Caco-2 (cell line): ENCODE measurements around the gene BTBD7. TPM values are rescaled to one million over a fixed set of nuclear protein-coding genes. Genes with fewer than 3 reads are reported as not detected.

Experiments
- BruUV-seq: library from RNA; stranded (reverse); fragments of 400-500 nt; replicated peaks from 2 replicates; lab custom pipeline; 2021; lab: Mats Ljungman, UMichigan
- CTCF ChIA-PET: fragments of 300-600 bp; sonication (Branson Sonifier 250); formaldehyde crosslinking; loops from one replicate; lab custom pipeline; 2022; ENCODE audit warnings: antibody characterized with exemption; lab: Charles Lee
- POLR2A ChIA-PET: fragments of 300-600 bp; sonication (Branson Sonifier 250); formaldehyde crosslinking; loops from one replicate; lab custom pipeline; 2022; ENCODE audit warnings: antibody characterized with exemption; lab: Charles Lee
- DNase-seq, 2 experiments: peaks; one replicate each; pipeline versions ENCODE4 v3.0.0 to v3.0.0-alpha.2; 2020 to 2022
- H3K27me3 ChIP-seq: replicated peaks from 2 replicates; pipeline ENCODE4 v1.6.0; 2011; ENCODE audit warnings: low read length; ENCODE audit not compliant: control insufficient read depth, insufficient read depth
- H3K36me3 ChIP-seq: 2 replicates; pipeline ENCODE4 v1.5.1; 2011; ENCODE audit warnings: low read length; ENCODE audit not compliant: control insufficient read depth, insufficient read depth
- H3K4me1 ChIP-seq: fragments of 250-450 bp; sonication (Bioruptor Pico); 2 replicates; pipeline ENCODE4 v1.5.1; 2020; ENCODE audit warnings: mild to moderate bottlenecking
- H3K4me3 ChIP-seq: 2 replicates; pipeline ENCODE4 v1.5.1; 2011; ENCODE audit warnings: low read depth, mild to moderate bottlenecking, control low read depth, low read length
- H3K9me3 ChIP-seq: fragments of 250-450 bp; sonication (Bioruptor Pico); 2 replicates; pipeline ENCODE4 v1.5.1; 2020; ENCODE audit warnings: mild to moderate bottlenecking, moderate library complexity
- H3K27ac Mint-ChIP-seq: one replicate; pipeline ENCODE4 v1.8.0; 2022; ENCODE audit warnings: mixed read lengths; ENCODE audit not compliant: unreplicated experiment
- H3K27me3 Mint-ChIP-seq: one replicate; pipeline ENCODE4 v1.8.0; 2022; ENCODE audit warnings: mixed read lengths; ENCODE audit not compliant: insufficient read depth, unreplicated experiment
- H3K36me3 Mint-ChIP-seq: one replicate; pipeline ENCODE4 v1.8.0; 2022; ENCODE audit warnings: mild to moderate bottlenecking, mixed read lengths; ENCODE audit not compliant: insufficient read depth, unreplicated experiment
- H3K4me1 Mint-ChIP-seq: one replicate; pipeline ENCODE4 v1.8.0; 2022; ENCODE audit warnings: low read depth, mixed read lengths; ENCODE audit not compliant: unreplicated experiment
- H3K4me3 Mint-ChIP-seq: one replicate; pipeline ENCODE4 v1.8.0; 2022; ENCODE audit warnings: mild to moderate bottlenecking, moderate library complexity, mixed read lengths; ENCODE audit not compliant: unreplicated experiment
- H3K9me3 Mint-ChIP-seq: one replicate; pipeline ENCODE4 v1.8.0; 2022; ENCODE audit warnings: mixed read lengths; ENCODE audit not compliant: unreplicated experiment
- intact Hi-C: fragments of 100-400 bp; cut with micrococcal nuclease; formaldehyde crosslinking; loops from one replicate; pipeline ENCODE4 v1.10.0; 2022; ENCODE audit not compliant: unreplicated experiment
- total RNA-seq: library from RNA; stranded (reverse); gene quantifications from 2 replicates; pipeline ENCODE4 v1.2.3, GENCODE V29; 2022
- TF ChIP-seq, protein P1 (sequence below), 2 experiments: fragments of 200-600 bp in 1 of 2; IDR thresholded peaks; 1 replicate in 1 of 2; 2 replicates in 1 of 2; pipeline versions ENCODE4 v1.5.1 to v1.8.0; 2011 to 2022; ENCODE audit warnings: antibody characterized with exemption in 1 of 2, control low read depth in 1 of 2, inconsistent platforms in 1 of 2, low read depth in 1 of 2, low read length in 1 of 2, mild to moderate bottlenecking in 1 of 2, moderate library complexity in 1 of 2; ENCODE audit not compliant: insufficient read depth in 1 of 2, severe bottlenecking in 1 of 2, unreplicated experiment in 1 of 2

The BTBD7 gene
- total RNA-seq, 1 experiment from 2014 or later = 32.2 TPM

- H3K9me3 ChIP-seq = no peaks in the 10 kb centered on the region
- Mint-ChIP-seq H3K27ac (no peak overlapping the region), H3K27me3 (no peaks in the 10 kb centered on the region), H3K36me3 (no peaks in the 10 kb centered on the region), H3K9me3 (no peaks in the 10 kb centered on the region), H3K4me3 (no peak overlapping the region), H3K4me1 (peaks cover 9% of the 10 kb centered on the region)
- H3K36me3 ChIP-seq = no peaks in the 10 kb centered on the region
- POLR2A ChIA-PET = no interaction called here
- CTCF ChIA-PET = interaction anchor here (0.6 kb wide), 1 partner anchor 352 kb away, joined by 3 read pairs; no protein-coding TSS in a partner anchor
- no peak overlapping the region for H3K4me3 ChIP-seq
- DNase-seq = no peak
- intact Hi-C loops = no loop called here
- no peaks in the 10 kb centered on the region for H3K27me3 ChIP-seq
- no TSS peak for BruUV-seq
- H3K4me1 ChIP-seq = peaks cover 8% of the 10 kb centered on the region
- TF ChIP-seq, protein P1, sequence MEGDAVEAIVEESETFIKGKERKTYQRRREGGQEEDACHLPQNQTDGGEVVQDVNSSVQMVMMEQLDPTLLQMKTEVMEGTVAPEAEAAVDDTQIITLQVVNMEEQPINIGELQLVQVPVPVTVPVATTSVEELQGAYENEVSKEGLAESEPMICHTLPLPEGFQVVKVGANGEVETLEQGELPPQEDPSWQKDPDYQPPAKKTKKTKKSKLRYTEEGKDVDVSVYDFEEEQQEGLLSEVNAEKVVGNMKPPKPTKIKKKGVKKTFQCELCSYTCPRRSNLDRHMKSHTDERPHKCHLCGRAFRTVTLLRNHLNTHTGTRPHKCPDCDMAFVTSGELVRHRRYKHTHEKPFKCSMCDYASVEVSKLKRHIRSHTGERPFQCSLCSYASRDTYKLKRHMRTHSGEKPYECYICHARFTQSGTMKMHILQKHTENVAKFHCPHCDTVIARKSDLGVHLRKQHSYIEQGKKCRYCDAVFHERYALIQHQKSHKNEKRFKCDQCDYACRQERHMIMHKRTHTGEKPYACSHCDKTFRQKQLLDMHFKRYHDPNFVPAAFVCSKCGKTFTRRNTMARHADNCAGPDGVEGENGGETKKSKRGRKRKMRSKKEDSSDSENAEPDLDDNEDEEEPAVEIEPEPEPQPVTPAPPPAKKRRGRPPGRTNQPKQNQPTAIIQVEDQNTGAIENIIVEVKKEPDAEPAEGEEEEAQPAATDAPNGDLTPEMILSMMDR (IDR thresholded peaks at IDR 0.05; ENCODE audit: insufficient read depth in 1 of 2, low read depth in 1 of 2, low read length in 1 of 2, severe bottlenecking in 1 of 2, unreplicated experiment in 1 of 2) = no peak
Measured at GRCh38 chr14:93303659-93304058, 29.2 kb downstream of the BTBD7 start.

GRCh38 chr14:93302688-93303581 lies 29.9 kb downstream of the BTBD7 start:
- Histone ChIP-seq H3K27me3 (no peaks in the 10 kb centered on the region), H3K36me3 (no peaks in the 10 kb centered on the region), H3K4me1 (peaks cover 8% of the 10 kb centered on the region), H3K4me3 (no peak overlapping the region), H3K9me3 (no peaks in the 10 kb centered on the region)
- ChIA-PET CTCF (no interaction called here), POLR2A (no interaction called here)
- DNase-seq = no peak
- no peaks in the 10 kb centered on the region for H3K9me3 Mint-ChIP-seq
- H3K36me3 Mint-ChIP-seq = no peaks in the 10 kb centered on the region
- H3K27me3 Mint-ChIP-seq = no peaks in the 10 kb centered on the region
- TF ChIP-seq, protein P1 (IDR thresholded peaks at IDR 0.05; ENCODE audit: insufficient read depth in 1 of 2, low read depth in 1 of 2, low read length in 1 of 2, severe bottlenecking in 1 of 2, unreplicated experiment in 1 of 2) = no peak
- H3K4me1 Mint-ChIP-seq = peaks cover 9% of the 10 kb centered on the region
- intact Hi-C loops = no loop called here
- no peak overlapping the region for H3K4me3 Mint-ChIP-seq
- BruUV-seq = no TSS peak
- no peak overlapping the region for H3K27ac Mint-ChIP-seq

DNA sequence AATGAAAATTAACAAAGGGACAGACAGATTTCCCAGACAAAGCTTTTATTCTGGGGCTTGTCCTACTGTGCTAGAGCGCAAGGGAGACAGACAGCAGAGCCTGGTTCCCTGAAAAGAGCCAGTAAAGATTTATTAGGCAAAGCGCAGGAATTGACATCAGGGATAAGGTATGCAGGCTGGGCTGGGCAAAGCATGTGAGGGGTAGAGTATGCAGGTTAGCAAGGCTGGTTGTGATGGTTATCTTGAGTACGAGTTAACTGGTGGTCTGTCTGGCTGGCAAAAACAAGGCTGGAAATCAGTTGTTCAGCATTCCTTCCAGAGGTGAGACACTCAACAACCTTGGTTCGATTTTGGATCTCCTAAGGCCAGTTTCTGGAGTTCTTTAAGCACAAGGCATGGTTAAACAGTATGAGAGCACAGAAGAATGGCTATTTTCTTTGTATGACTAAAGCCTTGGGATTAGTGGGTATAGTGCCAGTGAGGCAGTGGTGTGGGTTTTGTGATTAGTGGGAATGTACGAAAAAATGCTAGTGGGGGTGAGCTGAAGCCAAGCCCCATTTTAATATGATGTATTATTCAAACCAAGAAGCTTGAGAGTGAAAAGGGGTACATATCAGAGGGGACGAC lies 30.9 kb downstream of the BTBD7 start:
- DNase-seq = no peak
- no peaks in the 10 kb centered on the region for H3K36me3 ChIP-seq
- no peaks in the 10 kb centered on the region for H3K9me3 ChIP-seq
- intact Hi-C loops = no loop called here
- H3K36me3 Mint-ChIP-seq = no peaks in the 10 kb centered on the region
- POLR2A ChIA-PET = no interaction called here
- no peak overlapping the region for H3K27ac Mint-ChIP-seq
- H3K4me1 ChIP-seq = peaks cover 8% of the 10 kb centered on the region
- no peaks in the 10 kb centered on the region for H3K27me3 Mint-ChIP-seq
- H3K27me3 ChIP-seq = no peaks in the 10 kb centered on the region
- no peaks in the 10 kb centered on the region for H3K9me3 Mint-ChIP-seq
- no peak overlapping the region for H3K4me3 Mint-ChIP-seq
- no TSS peak for BruUV-seq
- TF ChIP-seq, protein P1 (IDR thresholded peaks at IDR 0.05; ENCODE audit: insufficient read depth in 1 of 2, low read depth in 1 of 2, low read length in 1 of 2, severe bottlenecking in 1 of 2, unreplicated experiment in 1 of 2) = no peak
- CTCF ChIA-PET = no interaction called here
- H3K4me1 Mint-ChIP-seq = peaks cover 9% of the 10 kb centered on the region
- H3K4me3 ChIP-seq = no peak overlapping the region
